Right atrium auricular region (tissue), 2 donors: ENCODE data around the gene CEBPG. TPM values are rescaled to one million over a fixed set of nuclear protein-coding genes. Genes with fewer than 3 reads are reported as not detected.

Source experiments
- DNase-seq: peaks from one replicate; pipeline ENCODE4 v3.0.0-alpha.2; 2019; ENCODE audit warnings: low spot score
- H3K27ac ChIP-seq, 2 donors: fragments of 200-600 bp; sonication (generic); 1 replicate in 1 of 2; 2 replicates in 1 of 2; pipeline ENCODE4 v1.5.1; 2016 to 2019
- H3K27me3 ChIP-seq, 2 donors: fragments of 200-600 bp; sonication (generic); one replicate each; pipeline versions ENCODE4 v1.5.1 to v1.6.0; 2017 to 2019
- H3K36me3 ChIP-seq: fragments of 200-600 bp; sonication (generic); one replicate; pipeline ENCODE4 v1.5.1; 2016
- H3K4me1 ChIP-seq, 2 donors: fragments of 200-600 bp; sonication (generic); one replicate each; pipeline versions ENCODE4 v1.5.1 to v1.6.0; 2017 to 2019
- H3K4me3 ChIP-seq, 2 donors: fragments of 200-600 bp; sonication (generic); 1 replicate in 1 of 2; 2 replicates in 1 of 2; pipeline ENCODE4 v1.5.1; 2017 to 2019; ENCODE audit warnings: mild to moderate bottlenecking in 1 of 2, moderate library complexity in 1 of 2
- H3K9me3 ChIP-seq, 2 donors: fragments of 200-600 bp; sonication (generic); one replicate each; pipeline ENCODE4 v1.5.1; 2019
- CTCF ChIP-seq, 2 donors: fragments of 200-600 bp; sonication (generic); IDR thresholded peaks; one replicate each; pipeline ENCODE4 v1.5.1; 2019; ENCODE audit warnings: antibody characterized with exemption in 2 of 2
- total RNA-seq, 2 donors: library from RNA; depleted of rRNA; stranded (reverse); fragments of >200 nt; gene quantifications; one replicate each; pipeline ENCODE4 v1.1.0, GENCODE V29; 2016

The CEBPG gene
- total RNA-seq, 2 donors from 2014 or later, result 12.9 to 15.2 TPM

GRCh38 chr19:33427801-33428626, 54.5 kb downstream of the CEBPG start:
- TF ChIP-seq CTCF (IDR thresholded peaks at IDR 0.05), result no peak
- no peak for DNase-seq

GRCh38 chr19:33428627-33429125, 55.2 kb downstream of the CEBPG start:
- Histone ChIP-seq H3K27ac (no peak overlapping the region), H3K36me3 (no peaks in the 10 kb centered on the region), H3K4me3 (no peak overlapping the region), H3K27me3 (no peaks in the 10 kb centered on the region), H3K9me3 (no peaks in the 10 kb centered on the region), H3K4me1 (no peaks in the 10 kb centered on the region)
- TF ChIP-seq CTCF (IDR thresholded peaks at IDR 0.05), result no peak
- no peak for DNase-seq

More at GRCh38 chr19:33427801-33428626, 54.5 kb downstream of the CEBPG start:
- Histone ChIP-seq H3K4me3 (no peak overlapping the region), H3K36me3 (no peaks in the 10 kb centered on the region), H3K9me3 (no peaks in the 10 kb centered on the region), H3K27me3 (no peaks in the 10 kb centered on the region), H3K27ac (no peak overlapping the region), H3K4me1 (no peaks in the 10 kb centered on the region)

GRCh38 chr19:33429891-33430673, 56.6 kb downstream of the CEBPG start:
- DNase-seq, result no peak
- Histone ChIP-seq H3K4me3 (no peak overlapping the region), H3K4me1 (no peaks in the 10 kb centered on the region), H3K9me3 (no peaks in the 10 kb centered on the region), H3K27ac (no peak overlapping the region), H3K27me3 (no peaks in the 10 kb centered on the region), H3K36me3 (no peaks in the 10 kb centered on the region)
- no peak for TF ChIP-seq CTCF (IDR thresholded peaks at IDR 0.05)

GRCh38 chr19:33430674-33431277, 57.3 kb downstream of the CEBPG start:
- no peaks in the 10 kb centered on the region for H3K27me3 ChIP-seq
- DNase-seq, result no peak
- H3K36me3 ChIP-seq, result no peaks in the 10 kb centered on the region
- H3K9me3 ChIP-seq, result no peaks in the 10 kb centered on the region
- no peak overlapping the region for H3K27ac ChIP-seq
- no peaks in the 10 kb centered on the region for H3K4me1 ChIP-seq
- no peak overlapping the region for H3K4me3 ChIP-seq
- peak; percentile 54 to 85 for TF ChIP-seq CTCF (IDR thresholded peaks at IDR 0.05)

GRCh38 chr19:33432015-33432414, 58.5 kb downstream of the CEBPG start:
- Histone ChIP-seq H3K36me3 (no peaks in the 10 kb centered on the region), H3K27me3 (no peaks in the 10 kb centered on the region), H3K27ac (no peak overlapping the region), H3K9me3 (no peaks in the 10 kb centered on the region), H3K4me1 (no peaks in the 10 kb centered on the region), H3K4me3 (no peak overlapping the region)
- TF ChIP-seq CTCF (IDR thresholded peaks at IDR 0.05), result no peak
- DNase-seq, result no peak

Other genes with a start within 250 kb of the CEBPG start
- gene WDR88, start 241.6 kb upstream of the CEBPG start, total RNA-seq, result not detected
- 10 to 100 TPM; 16.3 to 22.2 TPM for gene LRP3, start 179.4 kb upstream of the CEBPG start, total RNA-seq
- gene SLC7A10, start 147.9 kb upstream of the CEBPG start, total RNA-seq, result under 1 TPM in 1 of 2 donors, not detected in 1; 0.79 TPM
- gene CEBPA, start 71.2 kb upstream of the CEBPG start, total RNA-seq, result 10 to 100 TPM in 1 of 2 donors, 1 to 10 TPM in 1; 1.3 to 11.0 TPM
- 10 to 100 TPM; 27.1 to 38.9 TPM for gene PEPD, start 148.1 kb downstream of the CEBPG start, total RNA-seq
- gene CHST8, start 248.2 kb downstream of the CEBPG start, total RNA-seq, result under 1 TPM in 1 of 2 donors, not detected in 1; 0.43 TPM